ENCODE measurements around the gene MYOZ2.

The MYOZ2 gene

GRCh38 chr4:119135721-119136121 is at the start of gene MYOZ2:
TSS of gene MYOZ2 (plus strand) at chr4:119135832. CDS start at chr4:119136526, 694 bp downstream.
- Histone ChIP-seq H3K4me1 (ENCODE audit: insufficient read depth, low read length) (peaks cover 13% of the 10 kb centered on the region), H3K36me3 (ENCODE audit: insufficient read depth, low read length) (no peaks in the 10 kb centered on the region), H3K27me3 (ENCODE audit: insufficient read depth, low read length) (no peaks in the 10 kb centered on the region), H3K4me3 (ENCODE audit: low read length) (no peak within 1 kb of the TSS), H2AFZ (ENCODE audit: low read depth, low read length) (no peak within 1 kb of the TSS), H3K9me3 (ENCODE audit: low read length) (no peaks in the 10 kb centered on the region)

GRCh38 chr4:119087121-119087520 is 48.5 kb upstream of the MYOZ2 start:
- Histone ChIP-seq H3K9me3 (ENCODE audit: low read length) (no peaks in the 10 kb centered on the region), H2AFZ (ENCODE audit: low read depth, low read length) (no peak overlapping the region), H3K4me3 (ENCODE audit: low read length) (no peak overlapping the region), H3K36me3 (ENCODE audit: insufficient read depth, low read length) (no peaks in the 10 kb centered on the region), H3K4me1 (ENCODE audit: insufficient read depth, low read length) (peaks cover under 1% of the 10 kb centered on the region), H3K27me3 (ENCODE audit: insufficient read depth, low read length) (no peaks in the 10 kb centered on the region)

- no peak overlapping the region for H3K4me3 ChIP-seq (ENCODE audit: low read length)
- H3K36me3 ChIP-seq (ENCODE audit: insufficient read depth, low read length): no peaks in the 10 kb centered on the region
- no peaks in the 10 kb centered on the region for H3K27me3 ChIP-seq (ENCODE audit: insufficient read depth, low read length)
- H3K4me1 ChIP-seq (ENCODE audit: insufficient read depth, low read length): no peaks in the 10 kb centered on the region
- no peak overlapping the region for H2AFZ ChIP-seq (ENCODE audit: low read depth, low read length)
- H3K9me3 ChIP-seq (ENCODE audit: low read length): no peaks in the 10 kb centered on the region
Observed at GRCh38 chr4:119087656-119088055, 48.0 kb upstream of the MYOZ2 start.

- Histone ChIP-seq H2AFZ (ENCODE audit: low read depth, low read length) (no peak overlapping the region), H3K4me3 (ENCODE audit: low read length) (no peak overlapping the region), H3K4me1 (ENCODE audit: insufficient read depth, low read length) (no peaks in the 10 kb centered on the region), H3K27me3 (ENCODE audit: insufficient read depth, low read length) (no peaks in the 10 kb centered on the region), H3K36me3 (ENCODE audit: insufficient read depth, low read length) (no peaks in the 10 kb centered on the region), H3K9me3 (ENCODE audit: low read length) (no peaks in the 10 kb centered on the region)
Observed at GRCh38 chr4:119093042-119093827, 42.4 kb upstream of the MYOZ2 start.

GRCh38 chr4:119097282-119097900 is 38.2 kb upstream of the MYOZ2 start:
- Histone ChIP-seq H2AFZ (ENCODE audit: low read depth, low read length) (no peak overlapping the region), H3K4me1 (ENCODE audit: insufficient read depth, low read length) (no peaks in the 10 kb centered on the region), H3K36me3 (ENCODE audit: insufficient read depth, low read length) (no peaks in the 10 kb centered on the region), H3K27me3 (ENCODE audit: insufficient read depth, low read length) (no peaks in the 10 kb centered on the region), H3K4me3 (ENCODE audit: low read length) (no peak overlapping the region), H3K9me3 (ENCODE audit: low read length) (no peaks in the 10 kb centered on the region)

- H3K4me1 ChIP-seq (ENCODE audit: insufficient read depth, low read length): peaks cover 3% of the 10 kb centered on the region
- no peaks in the 10 kb centered on the region for H3K27me3 ChIP-seq (ENCODE audit: insufficient read depth, low read length)
- H3K9me3 ChIP-seq (ENCODE audit: low read length): no peaks in the 10 kb centered on the region
- H2AFZ ChIP-seq (ENCODE audit: low read depth, low read length): no peak overlapping the region
- H3K36me3 ChIP-seq (ENCODE audit: insufficient read depth, low read length): no peaks in the 10 kb centered on the region
- no peak overlapping the region for H3K4me3 ChIP-seq (ENCODE audit: low read length)
Observed at GRCh38 chr4:119098306-119098705, 37.3 kb upstream of the MYOZ2 start.

GRCh38 chr4:119099227-119099810 is 36.3 kb upstream of the MYOZ2 start:
- Histone ChIP-seq H3K27me3 (ENCODE audit: insufficient read depth, low read length) (no peaks in the 10 kb centered on the region), H3K36me3 (ENCODE audit: insufficient read depth, low read length) (no peaks in the 10 kb centered on the region), H3K4me1 (ENCODE audit: insufficient read depth, low read length) (peaks cover 3% of the 10 kb centered on the region), H3K4me3 (ENCODE audit: low read length) (no peak overlapping the region), H3K9me3 (ENCODE audit: low read length) (no peaks in the 10 kb centered on the region), H2AFZ (ENCODE audit: low read depth, low read length) (no peak overlapping the region)

GRCh38 chr4:119100655-119101054 is 35.0 kb upstream of the MYOZ2 start:
- Histone ChIP-seq H3K9me3 (ENCODE audit: low read length) (no peaks in the 10 kb centered on the region), H2AFZ (ENCODE audit: low read depth, low read length) (no peak overlapping the region), H3K27me3 (ENCODE audit: insufficient read depth, low read length) (no peaks in the 10 kb centered on the region), H3K4me3 (ENCODE audit: low read length) (no peak overlapping the region), H3K36me3 (ENCODE audit: insufficient read depth, low read length) (no peaks in the 10 kb centered on the region), H3K4me1 (ENCODE audit: insufficient read depth, low read length) (peaks cover 3% of the 10 kb centered on the region)

GRCh38 chr4:119103263-119103662 is 32.4 kb upstream of the MYOZ2 start:
- Histone ChIP-seq H3K9me3 (ENCODE audit: low read length) (no peaks in the 10 kb centered on the region), H3K4me3 (ENCODE audit: low read length) (no peak overlapping the region), H3K36me3 (ENCODE audit: insufficient read depth, low read length) (no peaks in the 10 kb centered on the region), H2AFZ (ENCODE audit: low read depth, low read length) (no peak overlapping the region), H3K4me1 (ENCODE audit: insufficient read depth, low read length) (peaks cover 3% of the 10 kb centered on the region), H3K27me3 (ENCODE audit: insufficient read depth, low read length) (no peaks in the 10 kb centered on the region)

- Histone ChIP-seq H3K9me3 (ENCODE audit: low read length) (no peaks in the 10 kb centered on the region), H3K36me3 (ENCODE audit: insufficient read depth, low read length) (no peaks in the 10 kb centered on the region), H3K27me3 (ENCODE audit: insufficient read depth, low read length) (no peaks in the 10 kb centered on the region), H2AFZ (ENCODE audit: low read depth, low read length) (no peak overlapping the region), H3K4me3 (ENCODE audit: low read length) (no peak overlapping the region), H3K4me1 (ENCODE audit: insufficient read depth, low read length) (peaks cover 3% of the 10 kb centered on the region)
Observed at GRCh38 chr4:119104644-119105273, 30.9 kb upstream of the MYOZ2 start.

- Histone ChIP-seq H3K36me3 (ENCODE audit: insufficient read depth, low read length) (no peaks in the 10 kb centered on the region), H3K9me3 (ENCODE audit: low read length) (no peaks in the 10 kb centered on the region), H3K4me3 (ENCODE audit: low read length) (no peak overlapping the region), H3K27me3 (ENCODE audit: insufficient read depth, low read length) (no peaks in the 10 kb centered on the region), H2AFZ (ENCODE audit: low read depth, low read length) (no peak overlapping the region), H3K4me1 (ENCODE audit: insufficient read depth, low read length) (peaks cover 3% of the 10 kb centered on the region)
Observed at GRCh38 chr4:119105605-119106004, 30.0 kb upstream of the MYOZ2 start.

GRCh38 chr4:119106036-119107000 is 29.3 kb upstream of the MYOZ2 start:
- peaks cover 3% of the 10 kb centered on the region for H3K4me1 ChIP-seq (ENCODE audit: insufficient read depth, low read length)
- H3K4me3 ChIP-seq (ENCODE audit: low read length): no peak overlapping the region
- H2AFZ ChIP-seq (ENCODE audit: low read depth, low read length): no peak overlapping the region
- H3K27me3 ChIP-seq (ENCODE audit: insufficient read depth, low read length): no peaks in the 10 kb centered on the region
- no peaks in the 10 kb centered on the region for H3K36me3 ChIP-seq (ENCODE audit: insufficient read depth, low read length)
- no peaks in the 10 kb centered on the region for H3K9me3 ChIP-seq (ENCODE audit: low read length)
